ENCODE measurements around the gene LNX1.

The LNX1 gene

GRCh38 chr4:53591372-53591892, at the start of gene LNX1:
Gene LNX1, minus strand, starts transcription at chr4:53591486. Its CDS starts 17,484 bp downstream, at chr4:53574002.
- no peak for DNase-seq

- no peak for DNase-seq
Observed at GRCh38 chr4:53640576-53641453, 49.5 kb upstream of the LNX1 start.

- no peak for DNase-seq
Observed at GRCh38 chr4:53638919-53639318, 47.6 kb upstream of the LNX1 start.

- no peak for DNase-seq
Observed at GRCh38 chr4:53637348-53637747, 46.1 kb upstream of the LNX1 start.

GRCh38 chr4:53635697-53636483, 44.6 kb upstream of the LNX1 start:
- DNase-seq: no peak

- no peak for DNase-seq
Observed at GRCh38 chr4:53633608-53634007, 42.3 kb upstream of the LNX1 start.

GRCh38 chr4:53629296-53629695, 38.0 kb upstream of the LNX1 start:
- no peak for DNase-seq

GRCh38 chr4:53626491-53626890, 35.2 kb upstream of the LNX1 start:
- no peak for DNase-seq

GRCh38 chr4:53625888-53626287, 34.6 kb upstream of the LNX1 start:
- no peak for DNase-seq

- DNase-seq: peak; percentile 48
Observed at GRCh38 chr4:53622739-53623151, 31.5 kb upstream of the LNX1 start.

- no peak for DNase-seq
Observed at GRCh38 chr4:53620956-53621355, 29.7 kb upstream of the LNX1 start.

- DNase-seq: no peak
Observed at GRCh38 chr4:53619431-53619830, 28.1 kb upstream of the LNX1 start.

- DNase-seq: no peak
Observed at GRCh38 chr4:53618321-53618720, 27.0 kb upstream of the LNX1 start.

- no peak for DNase-seq
Observed at GRCh38 chr4:53617101-53617680, 25.9 kb upstream of the LNX1 start.

- no peak for DNase-seq
Observed at GRCh38 chr4:53616219-53616618, 24.9 kb upstream of the LNX1 start.

- no peak for DNase-seq
Observed at GRCh38 chr4:53614591-53614990, 23.3 kb upstream of the LNX1 start.

- DNase-seq: no peak
Observed at GRCh38 chr4:53613428-53613827, 22.1 kb upstream of the LNX1 start.

GRCh38 chr4:53608649-53609048, 17.4 kb upstream of the LNX1 start:
- DNase-seq: no peak

- no peak for DNase-seq
Observed at GRCh38 chr4:53608242-53608641, 17.0 kb upstream of the LNX1 start.

- peak; percentile 20 for DNase-seq
Observed at GRCh38 chr4:53605783-53606182, 14.5 kb upstream of the LNX1 start.

- DNase-seq: no peak
Observed at GRCh38 chr4:53602390-53602789, 11.1 kb upstream of the LNX1 start.

GRCh38 chr4:53601251-53601764, 10.0 kb upstream of the LNX1 start:
- no peak for DNase-seq

- DNase-seq: no peak
Observed at GRCh38 chr4:53599632-53600031, 8.3 kb upstream of the LNX1 start.

All from NCI-H226 (cell line).